Measurements from ENCODE around the gene MAST4. TPM values are rescaled to one million over a fixed set of nuclear protein-coding genes. Genes with fewer than 3 reads are reported as not detected.
A peak's percentile ranks its signal among the peaks of the same experiment; 100 is the strongest.

The MAST4 gene
- total RNA-seq, 2 experiments from 2014 or later, result 1.3 to 21.9 TPM

- CTCF ChIA-PET (ENCODE audit: unreplicated experiment), result no interaction called here
- no peaks in the 10 kb centered on the region for H3K9me2 ChIP-seq (ENCODE audit: insufficient read depth, low read length)
- H3K9me3 ChIP-seq (ENCODE audit: low read length), result 0 out of 2 replicates have a peak, but pooled peaks cover 2% of the 10 kb centered on the region
- intact Hi-C loops (cut with micrococcal nuclease; ENCODE audit: unreplicated experiment), result no loop called here
- H3K4me3 ChIP-seq (ENCODE audit: low read depth, low read length, poor library complexity, severe bottlenecking), result no peak overlapping the region
- BruUV-seq (replicated peaks), result no TSS peak
- H3K4me1 ChIP-seq (ENCODE audit: insufficient read depth, low read length, poor library complexity, severe bottlenecking), result no peaks in the 10 kb centered on the region
- no peaks in the 10 kb centered on the region for H3K36me3 ChIP-seq (ENCODE audit: insufficient read depth, low read length)
- no peaks in the 10 kb centered on the region for H4K20me1 ChIP-seq (ENCODE audit: insufficient read depth, low read length)
- no peak for DNase-seq (ENCODE audit: low spot score)
- POLR2A ChIA-PET, result no interaction called here
- no peaks in the 10 kb centered on the region for H3K79me2 ChIP-seq (ENCODE audit: insufficient read depth, low read depth, low read length)
- H2AFZ ChIP-seq (ENCODE audit: low read length), result no peak overlapping the region
- H3K4me2 ChIP-seq (ENCODE audit: low read length), result no peak overlapping the region
- H3K27ac ChIP-seq (ENCODE audit: low read depth, low read length, poor library complexity, severe bottlenecking), result no peak overlapping the region
- no peak for TF ChIP-seq EZH2phosphoT487 (IDR thresholded peaks at IDR 0.05; ENCODE audit: borderline replicate concordance, low read depth, low read length)
- no peak for TF ChIP-seq CTCF (conservative IDR thresholded peaks at IDR 0.05; ENCODE audit: low read length)
Measured at GRCh38 chr5:66560371-66560770, 35.8 kb upstream of the MAST4 start.

GRCh38 chr5:66561256-66561990 lies 34.8 kb upstream of the MAST4 start:
- Histone ChIP-seq H4K20me1 (ENCODE audit: insufficient read depth, low read length) (no peaks in the 10 kb centered on the region), H3K4me1 (ENCODE audit: insufficient read depth, low read length, poor library complexity, severe bottlenecking) (peaks cover 7% of the 10 kb centered on the region), H3K27ac (ENCODE audit: low read depth, low read length, poor library complexity, severe bottlenecking) (no peak overlapping the region), H2AFZ (ENCODE audit: low read length) (no peak overlapping the region), H3K4me3 (ENCODE audit: low read depth, low read length, poor library complexity, severe bottlenecking) (no peak overlapping the region), H3K9me2 (ENCODE audit: insufficient read depth, low read length) (no peaks in the 10 kb centered on the region), H3K36me3 (ENCODE audit: insufficient read depth, low read length) (no peaks in the 10 kb centered on the region), H3K4me2 (ENCODE audit: low read length) (no peak overlapping the region), H3K9me3 (ENCODE audit: low read length) (no peaks in the 10 kb centered on the region), H3K79me2 (ENCODE audit: insufficient read depth, low read depth, low read length) (no peaks in the 10 kb centered on the region)
- intact Hi-C loops (cut with micrococcal nuclease; ENCODE audit: unreplicated experiment), result no loop called here
- no peak for DNase-seq (ENCODE audit: low spot score)
- no TSS peak for BruUV-seq (replicated peaks)
- ChIA-PET POLR2A (interaction anchor here (0.7 kb wide), 1 partner anchor 38 kb away, joined by 3 read pairs; no protein-coding TSS in a partner anchor), CTCF (ENCODE audit: unreplicated experiment) (no interaction called here)
- TF ChIP-seq EZH2phosphoT487 (IDR thresholded peaks at IDR 0.05; ENCODE audit: borderline replicate concordance, low read depth, low read length) (no peak), CTCF (conservative IDR thresholded peaks at IDR 0.05; ENCODE audit: low read length) (no peak)

- peaks cover 22% of the 10 kb centered on the region for H3K4me1 ChIP-seq (ENCODE audit: insufficient read depth, low read length, poor library complexity, severe bottlenecking)
- no peak overlapping the region for H3K4me2 ChIP-seq (ENCODE audit: low read length)
- POLR2A ChIA-PET, result interaction anchor here (0.8 kb wide), 1 partner anchor 17 kb away, joined by 3 read pairs; no protein-coding TSS in a partner anchor
- no peaks in the 10 kb centered on the region for H3K9me3 ChIP-seq (ENCODE audit: low read length)
- H3K27ac ChIP-seq (ENCODE audit: low read depth, low read length, poor library complexity, severe bottlenecking), result no peak overlapping the region
- DNase-seq (ENCODE audit: low spot score), result peak; percentile 4
- no peaks in the 10 kb centered on the region for H3K9me2 ChIP-seq (ENCODE audit: insufficient read depth, low read length)
- intact Hi-C loops (cut with micrococcal nuclease; ENCODE audit: unreplicated experiment), result no loop called here
- CTCF ChIA-PET (ENCODE audit: unreplicated experiment), result no interaction called here
- no peak for TF ChIP-seq CTCF (conservative IDR thresholded peaks at IDR 0.05; ENCODE audit: low read length)
- H2AFZ ChIP-seq (ENCODE audit: low read length), result no peak overlapping the region
- no TSS peak for BruUV-seq (replicated peaks)
- no peaks in the 10 kb centered on the region for H4K20me1 ChIP-seq (ENCODE audit: insufficient read depth, low read length)
- no peak overlapping the region for H3K4me3 ChIP-seq (ENCODE audit: low read depth, low read length, poor library complexity, severe bottlenecking)
- H3K79me2 ChIP-seq (ENCODE audit: insufficient read depth, low read depth, low read length), result no peaks in the 10 kb centered on the region
- no peaks in the 10 kb centered on the region for H3K36me3 ChIP-seq (ENCODE audit: insufficient read depth, low read length)
Measured at GRCh38 chr5:66565878-66566277, 30.3 kb upstream of the MAST4 start.
